Left renal cortex interstitium (tissue), 4 donors: Measurements from ENCODE around the gene ZSCAN32. TPM values are rescaled to one million over a fixed set of nuclear protein-coding genes. Genes with fewer than 3 reads are reported as not detected.

Source experiments
- DNase-seq, 4 donors: peaks; one replicate each; pipeline ENCODE4 v3.0.0-alpha.2; 2013; ENCODE audit warnings: low read depth in 4 of 4, low spot score in 2 of 4, missing footprints in 1 of 4
- polyA plus RNA-seq, 4 donors: library from polyadenylated mRNA; unstranded; fragments of 120-200 nt; gene quantifications; one replicate each; pipeline ENCODE4 v1.2.1, GENCODE V29; 2013; ENCODE audit not compliant: insufficient read length in 4 of 4

ZSCAN32 gene
- polyA plus RNA-seq, 4 donors, result 16.7 to 23.1 (median 20.6) TPM

DNA sequence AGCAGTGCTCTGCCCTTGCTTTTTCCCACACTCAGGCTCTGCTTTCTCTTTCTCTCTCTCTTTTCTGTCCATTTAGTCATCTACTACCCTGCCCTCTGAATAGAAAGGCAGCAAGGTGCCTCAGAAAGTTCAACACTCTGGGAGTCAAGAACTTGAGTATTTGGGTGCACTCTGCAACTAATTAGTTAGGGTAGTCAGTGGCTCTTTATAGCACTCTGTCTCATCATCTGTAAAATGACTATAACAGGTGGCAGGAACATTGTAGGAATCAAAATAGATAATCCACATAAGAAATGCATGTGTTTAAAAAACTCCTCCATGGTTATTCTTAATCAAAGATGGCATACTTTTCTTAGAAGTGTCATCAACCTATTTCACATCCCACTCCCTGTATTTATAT is 37.9 kb downstream of the ZSCAN32 start:
- no peak for DNase-seq

DNA sequence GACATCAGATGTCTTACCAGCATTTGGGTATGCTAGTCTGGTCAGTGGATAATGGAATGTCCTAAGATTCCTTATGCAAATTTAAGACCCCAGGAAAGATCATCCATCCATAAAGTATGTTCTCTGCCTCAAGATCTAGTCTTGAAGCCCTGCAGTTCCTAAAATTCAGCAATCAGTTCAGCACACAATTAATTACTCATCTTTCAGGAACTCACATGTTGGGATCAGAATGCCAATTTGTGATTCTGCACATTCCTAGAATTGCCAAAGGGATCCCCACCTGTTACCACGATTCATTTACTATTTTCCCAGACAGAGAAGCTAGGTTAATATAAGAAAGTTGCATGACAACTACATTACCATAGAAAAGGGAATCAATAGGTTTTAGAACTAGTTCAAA is 41.9 kb downstream of the ZSCAN32 start:
- DNase-seq, result no peak

- no peak for DNase-seq
Observed at GRCh38 chr16:3356118-3356517, 44.7 kb downstream of the ZSCAN32 start.

DNA sequence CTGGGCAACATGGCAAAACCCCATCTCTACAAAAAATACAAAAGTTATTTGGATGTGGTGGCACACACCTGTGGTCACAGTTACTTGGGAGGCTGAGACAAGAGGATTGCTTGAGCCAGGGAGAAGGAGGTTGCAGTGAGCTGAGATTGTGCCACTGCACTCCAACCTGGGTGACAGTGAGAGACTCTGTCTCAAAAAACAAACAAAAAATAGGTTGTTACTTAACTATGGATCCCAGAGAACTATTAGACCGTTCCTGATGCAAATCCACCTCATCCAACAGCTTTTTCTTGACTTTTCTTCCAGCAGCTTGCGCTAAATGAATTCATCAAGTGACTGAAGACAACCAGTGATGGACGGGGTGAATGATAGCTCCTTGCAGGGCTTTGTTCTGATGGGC is 45.2 kb downstream of the ZSCAN32 start, which contains the start of gene OR2C1:
Gene OR2C1, plus strand, starts transcription at position 301 of the 400 bp plus-strand sequence. Its CDS starts 52 bp downstream, at position 353.
- no peak for DNase-seq

GRCh38 chr16:3349175-3349574 is 51.6 kb downstream of the ZSCAN32 start:
- no peak for DNase-seq

DNA sequence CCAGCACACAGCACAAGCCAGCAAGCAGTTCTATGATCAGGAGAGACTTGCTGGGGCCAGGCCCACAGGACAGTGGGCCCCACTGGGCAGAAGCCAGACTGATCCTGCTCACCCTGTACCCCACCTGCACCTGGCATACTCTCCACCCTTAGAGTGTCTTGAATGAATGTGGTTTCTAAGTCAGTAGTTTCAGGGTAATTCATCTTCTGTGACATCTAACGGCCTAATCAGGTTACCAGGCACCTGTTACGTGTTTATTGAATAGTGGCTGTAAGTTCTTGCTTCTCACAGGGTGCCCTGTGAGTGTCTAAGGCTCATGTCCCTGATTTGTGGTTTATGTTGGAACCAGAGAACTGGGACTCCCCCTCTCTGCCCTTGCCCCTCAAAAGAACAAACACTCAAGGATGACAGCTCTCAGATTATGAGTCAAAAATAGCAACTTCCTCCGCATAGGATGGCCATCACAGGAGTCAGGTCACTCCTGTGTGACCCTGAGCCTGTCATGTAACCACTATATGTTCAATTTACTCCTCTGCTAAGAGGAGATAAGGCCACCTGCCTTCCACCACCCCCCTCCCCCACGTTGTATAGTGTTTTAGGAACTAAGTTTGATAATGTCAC is 52.1 kb downstream of the ZSCAN32 start:
- DNase-seq, result no peak

DNA sequence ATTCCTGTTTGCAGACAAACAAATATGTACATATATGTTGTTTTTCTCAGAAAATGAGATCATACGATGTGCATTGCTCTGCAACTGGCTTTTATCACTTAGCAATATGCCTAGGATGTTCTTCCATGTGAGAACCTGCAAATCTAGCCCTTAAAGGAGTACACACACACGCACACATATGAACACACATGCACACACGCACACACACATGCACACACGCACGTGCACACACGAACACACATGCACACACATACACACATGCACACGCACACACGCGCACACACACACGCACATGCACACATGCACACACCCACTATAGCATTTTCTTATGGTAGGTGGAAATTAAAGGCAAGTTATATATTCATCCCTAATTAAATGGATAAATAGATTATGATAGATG is 53.2 kb downstream of the ZSCAN32 start:
- DNase-seq, result no peak

- no peak for DNase-seq
Observed at GRCh38 chr16:3346041-3346440, 54.8 kb downstream of the ZSCAN32 start.

Other genes starting within 250 kb of the ZSCAN32 start
- gene OR1F1, start 212.8 kb downstream of the ZSCAN32 start, polyA plus RNA-seq, result not detected
- gene ZNF200, start 165.8 kb downstream of the ZSCAN32 start, polyA plus RNA-seq, result 10 to 100 TPM; 12.2 to 14.3 (median 13.3) TPM
- gene MEFV, start 144.4 kb downstream of the ZSCAN32 start, polyA plus RNA-seq, result under 1 TPM; 0.16 to 0.51 (median 0.29) TPM
- 10 to 100 TPM; 42.5 to 53.0 (median 48.0) TPM for gene ZNF263, start 117.5 kb downstream of the ZSCAN32 start, polyA plus RNA-seq
- 10 to 100 TPM in 3 of 4 donors, 1 to 10 TPM in 1; 9.9 to 14.2 (median 12.9) TPM for gene TIGD7, start 95.6 kb downstream of the ZSCAN32 start, polyA plus RNA-seq
- gene ZNF75A, start 95.5 kb downstream of the ZSCAN32 start, polyA plus RNA-seq, result 10 to 100 TPM; 36.3 to 65.8 (median 55.8) TPM
- gene OR2C1, start 45.1 kb downstream of the ZSCAN32 start, polyA plus RNA-seq, result under 1 TPM; 0.37 to 0.99 (median 0.76) TPM
- 10 to 100 TPM; 14.3 to 16.5 (median 15.5) TPM for gene ZNF174, start 211 bp upstream of the ZSCAN32 start, polyA plus RNA-seq
- 1 to 10 TPM; 3.2 to 4.5 (median 3.7) TPM for gene ZNF597, start 42.5 kb upstream of the ZSCAN32 start, polyA plus RNA-seq
- gene NAA60, start 42.7 kb upstream of the ZSCAN32 start, polyA plus RNA-seq, result 10 to 100 TPM; 66.5 to 71.3 (median 67.4) TPM
- under 1 TPM in 1 of 4 donors, not detected in 3; 0.17 TPM for gene C16orf90, start 94.5 kb upstream of the ZSCAN32 start, polyA plus RNA-seq
- 10 to 100 TPM; 55.7 to 66.2 (median 58.4) TPM for gene CLUAP1, start 100.0 kb upstream of the ZSCAN32 start, polyA plus RNA-seq
- 1 to 10 TPM; 1.2 to 2.6 (median 2.0) TPM for gene NLRC3, start 176.4 kb upstream of the ZSCAN32 start, polyA plus RNA-seq
- gene SLX4, start 210.6 kb upstream of the ZSCAN32 start, polyA plus RNA-seq, result 1 to 10 TPM; 3.7 to 8.6 (median 6.3) TPM